H1 (cell line): ENCODE measurements around the gene ATP8B2. TPM values are rescaled to one million over a fixed set of nuclear protein-coding genes. Genes with fewer than 3 reads are reported as not detected.

Source experiments
- ATF2 ChIP-seq: IDR thresholded peaks from 2 replicates; pipeline ENCODE4 v1.6.1; 2012; ENCODE audit warnings: low read length, inconsistent platforms
- BRCA1 ChIP-seq: IDR thresholded peaks from 2 replicates; pipeline ENCODE4 v1.6.1; 2012; ENCODE audit warnings: low read depth, low read length, improper control_type of control experiment
- CHD2 ChIP-seq: IDR thresholded peaks from 2 replicates; pipeline ENCODE4 v1.6.1; 2012; ENCODE audit warnings: low read length, improper control_type of control experiment
- CREB1 ChIP-seq: IDR thresholded peaks from 2 replicates; pipeline ENCODE4 v1.6.1; 2012; ENCODE audit warnings: inconsistent platforms
- E2F6 ChIP-seq: IDR thresholded peaks from 2 replicates; pipeline ENCODE4 v1.6.1; 2012; ENCODE audit warnings: inconsistent platforms
- EP300 ChIP-seq, 2 experiments: IDR thresholded peaks; 1 replicate in 1 of 2; 2 replicates in 1 of 2; pipeline ENCODE4 v1.6.1; 2011 to 2012; ENCODE audit warnings: low read depth in 2 of 2, low read length in 2 of 2, mild to moderate bottlenecking in 2 of 2, borderline replicate concordance in 1 of 2, inconsistent platforms in 1 of 2, moderate library complexity in 1 of 2
- JUN ChIP-seq: IDR thresholded peaks from 2 replicates; pipeline ENCODE4 v1.6.1; 2011; ENCODE audit warnings: low read depth, mild to moderate bottlenecking, improper control_type of control experiment, low read length
- MAX ChIP-seq: IDR thresholded peaks from 2 replicates; pipeline ENCODE4 v1.6.1; 2012; ENCODE audit warnings: inconsistent platforms
- PHF8 ChIP-seq: fragments of 200-600 bp; sonication (generic); conservative IDR thresholded peaks from 2 replicates; pipeline ENCODE4 v1.7.1; 2012; ENCODE audit warnings: low read depth, mild to moderate bottlenecking, inconsistent platforms, low read length, moderate library complexity
- POLR2A ChIP-seq, 2 experiments: IDR thresholded peaks; 1 replicate in 1 of 2; 2 replicates in 1 of 2; pipeline ENCODE4 v1.6.1; 2011; ENCODE audit warnings: low read depth in 2 of 2, low read length in 2 of 2, mild to moderate bottlenecking in 2 of 2; ENCODE audit errors: control extremely low read depth in 1 of 2
- POLR2AphosphoS5 ChIP-seq: IDR thresholded peaks from 2 replicates; pipeline ENCODE4 v1.6.1; 2011; ENCODE audit warnings: low read depth, low read length
- RAD21 ChIP-seq, 2 experiments: IDR thresholded peaks in 1 of 2; conservative IDR thresholded peaks in 1 of 2; 2 replicates each; pipeline ENCODE4 v1.6.1; 2011; ENCODE audit warnings: low read depth in 2 of 2, low read length in 2 of 2, improper control_type of control experiment in 1 of 2, inconsistent platforms in 1 of 2, mild to moderate bottlenecking in 1 of 2, moderate library complexity in 1 of 2
- SAP30 ChIP-seq: fragments of 300-600 bp; sonication (generic); IDR thresholded peaks from 2 replicates; pipeline ENCODE4 v1.7.1; 2012; ENCODE audit warnings: low read length, moderate library complexity, mild to moderate bottlenecking, inconsistent platforms; ENCODE audit not compliant: insufficient read depth, insufficient replicate concordance
- SIN3A ChIP-seq, 2 experiments: IDR thresholded peaks in 1 of 2; conservative IDR thresholded peaks in 1 of 2; 2 replicates each; pipeline ENCODE4 v1.6.1; 2011 to 2012; ENCODE audit warnings: low read length in 2 of 2, improper control_type of control experiment in 1 of 2, low read depth in 1 of 2, mild to moderate bottlenecking in 1 of 2
- SP4 ChIP-seq: IDR thresholded peaks from 2 replicates; pipeline ENCODE4 v1.6.1; 2012; ENCODE audit warnings: low read length, inconsistent platforms
- TAF1 ChIP-seq: IDR thresholded peaks from 2 replicates; pipeline ENCODE4 v1.6.1; 2011; ENCODE audit warnings: mild to moderate bottlenecking, low read depth, low read length
- USF2 ChIP-seq: IDR thresholded peaks from 2 replicates; pipeline ENCODE4 v1.6.1; 2011; ENCODE audit warnings: low read length, improper control_type of control experiment
- YY1 ChIP-seq: IDR thresholded peaks from 2 replicates; pipeline ENCODE4 v1.6.1; 2011; ENCODE audit warnings: low read depth, mild to moderate bottlenecking, low read length
- polyA plus RNA-seq, 7 experiments: library from polyadenylated mRNA; depleted of rRNA in 3 of 7; stranded (reverse) in 5 of 7; unstranded in 2 of 7; fragments of >200 nt in 5 of 7; fragments of 200-250 nt in 2 of 7; gene quantifications; 1 replicate in 5 of 7; 2 replicates in 1 of 7; 4 replicates in 1 of 7; pipeline versions ENCODE4 v1.2.1 to v1.2.3, GENCODE V29; 2011 to 2013; ENCODE audit warnings: missing spikeins in 2 of 7, mixed read lengths in 2 of 7
- total RNA-seq: library from RNA; stranded (reverse); fragmentation: NEBNext Ultra II Directional; extraction: Animal tissue kit (Norgen Biotek cat#: 25700); gene quantifications from 2 replicates; pipeline ENCODE4 v1.2.1, GENCODE V29; 2021

The ATP8B2 gene
- total and polyA plus RNA-seq, 2 of the 8 experiments (the other 6 are each of a cell fraction or from before 2014, with no cell fraction given): 61.4 to 70.1 TPM

- 0 out of 2 replicates have a peak, but pooled peaks have one; percentile 56 for TF ChIP-seq ATF2
- TF ChIP-seq BRCA1: no peak
- no peak for TF ChIP-seq CHD2
- TF ChIP-seq POLR2A (IDR thresholded peaks at IDR 0.05; ENCODE audit: control extremely low read depth in 1 of 2, low read depth in 2 of 2, low read length in 2 of 2): peak in 1 of 2 experiments; percentile 73; a peak in 1 of 3 replicates
- no peak for TF ChIP-seq USF2
- TF ChIP-seq E2F6: no peak
- TF ChIP-seq TAF1: peak; percentile 66; the same call in 1 of the 2 replicates
- TF ChIP-seq MAX: peak; percentile 20
- peak; percentile 80 for TF ChIP-seq SAP30
- TF ChIP-seq PHF8: 0 out of 2 replicates have a peak, but pooled peaks have one; percentile 51
- TF ChIP-seq RAD21 (IDR thresholded peaks at IDR 0.05 in 1 of 2, conservative IDR thresholded peaks at IDR 0.05 in 1 of 2; ENCODE audit: low read depth in 2 of 2, low read length in 2 of 2): peak; percentile 22 to 48
- TF ChIP-seq JUN: no peak
- peak; percentile 28; the same call in 1 of the 2 replicates for TF ChIP-seq POLR2AphosphoS5
- TF ChIP-seq YY1: peak; percentile 61
- TF ChIP-seq EP300 (IDR thresholded peaks at IDR 0.05; ENCODE audit: borderline replicate concordance in 1 of 2, low read depth in 2 of 2, low read length in 2 of 2): 0 out of 3 replicates have a peak, but pooled peaks of 1 of the 2 experiments have one; percentile 22
- peak; percentile 19 to 88; a peak in 1 of 4 replicates for TF ChIP-seq SIN3A (conservative IDR thresholded peaks at IDR 0.05 in 1 of 2, IDR thresholded peaks at IDR 0.05 in 1 of 2; ENCODE audit: low read depth in 1 of 2, low read length in 2 of 2)
- TF ChIP-seq CREB1: peak; percentile 61
- TF ChIP-seq SP4: 0 out of 2 replicates have a peak, but pooled peaks have one; percentile 32
These were observed 539 bp downstream of the ATP8B2 start (continued) for GRCh38 chr1:154325583-154326545.
